Calu3 (cell line): Measurements from ENCODE around the gene PDHX. TPM values are rescaled to one million over a fixed set of nuclear protein-coding genes. Genes with fewer than 3 reads are reported as not detected.

Source experiments
- BruUV-seq: library from RNA; stranded (reverse); fragments of 400-500 nt; replicated peaks from 2 replicates; lab custom pipeline; 2021; lab: Mats Ljungman, UMichigan
- CTCF ChIA-PET: fragments of 300-600 bp; sonication (Branson Sonifier 250); formaldehyde crosslinking; loops from one replicate; lab custom pipeline; 2022; ENCODE audit warnings: antibody characterized with exemption; lab: Charles Lee
- DNase-seq: peaks from one replicate; pipeline ENCODE4 v3.0.0; 2022
- H3K27ac Mint-ChIP-seq: one replicate; pipeline ENCODE4 v1.8.0; 2022; ENCODE audit warnings: mixed read lengths; ENCODE audit not compliant: unreplicated experiment
- H3K27me3 Mint-ChIP-seq: one replicate; pipeline ENCODE4 v1.8.0; 2022; ENCODE audit warnings: mixed read lengths; ENCODE audit not compliant: unreplicated experiment
- H3K36me3 Mint-ChIP-seq: one replicate; pipeline ENCODE4 v1.8.0; 2022; ENCODE audit warnings: mild to moderate bottlenecking, moderate library complexity, mixed read lengths; ENCODE audit not compliant: insufficient read depth, unreplicated experiment
- H3K4me1 Mint-ChIP-seq: one replicate; pipeline ENCODE4 v1.8.0; 2022; ENCODE audit warnings: mild to moderate bottlenecking, low read depth, mixed read lengths; ENCODE audit not compliant: unreplicated experiment
- H3K4me3 Mint-ChIP-seq: one replicate; pipeline ENCODE4 v1.8.0; 2022; ENCODE audit warnings: mild to moderate bottlenecking, low read depth, moderate library complexity, mixed read lengths; ENCODE audit not compliant: unreplicated experiment
- H3K9me3 Mint-ChIP-seq: one replicate; pipeline ENCODE4 v1.8.0; 2022; ENCODE audit warnings: low read depth, mixed read lengths; ENCODE audit not compliant: unreplicated experiment
- intact Hi-C: fragments of 100-400 bp; cut with micrococcal nuclease; formaldehyde crosslinking; loops from one replicate; pipeline ENCODE4 v1.10.0; 2022; ENCODE audit not compliant: unreplicated experiment
- total RNA-seq: library from RNA; stranded (reverse); gene quantifications from 2 replicates; pipeline ENCODE4 v1.2.3, GENCODE V29; 2022
- TF ChIP-seq, protein P1 (sequence below): fragments of 200-600 bp; IDR thresholded peaks from one replicate; pipeline ENCODE4 v1.8.0; 2022; ENCODE audit warnings: antibody characterized with exemption; ENCODE audit not compliant: unreplicated experiment

Gene PDHX
- total RNA-seq, 1 experiment from 2014 or later: 47.6 TPM

DNA sequence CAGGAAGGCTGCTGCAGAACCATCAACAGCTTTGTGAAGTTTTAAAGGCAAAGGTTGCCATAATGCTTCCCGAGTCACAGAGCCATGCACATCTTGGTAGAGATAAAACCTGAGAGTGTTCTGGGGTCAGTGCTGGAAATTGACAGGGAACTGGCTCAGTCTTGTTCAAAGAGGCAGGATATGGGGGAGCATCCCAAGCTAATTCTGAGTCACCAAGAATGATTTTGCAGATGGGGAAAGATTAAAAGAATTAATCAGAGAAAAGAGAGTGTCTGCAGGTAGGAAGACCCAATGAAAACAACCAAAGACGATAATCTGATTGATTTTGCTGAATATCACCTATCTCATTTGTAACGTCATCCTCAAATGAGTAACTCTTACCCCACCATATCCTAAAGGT, 122.7 kb downstream of the PDHX start:
- CTCF ChIA-PET: no interaction called here
- Mint-ChIP-seq H3K36me3 (no peaks in the 10 kb centered on the region), H3K4me3 (no peak overlapping the region), H3K27ac (no peak overlapping the region), H3K9me3 (peaks cover 2% of the 10 kb centered on the region), H3K27me3 (no peaks in the 10 kb centered on the region), H3K4me1 (peaks cover 26% of the 10 kb centered on the region)
- DNase-seq: no peak
- intact Hi-C loops: no loop called here
- TF ChIP-seq, protein P1, sequence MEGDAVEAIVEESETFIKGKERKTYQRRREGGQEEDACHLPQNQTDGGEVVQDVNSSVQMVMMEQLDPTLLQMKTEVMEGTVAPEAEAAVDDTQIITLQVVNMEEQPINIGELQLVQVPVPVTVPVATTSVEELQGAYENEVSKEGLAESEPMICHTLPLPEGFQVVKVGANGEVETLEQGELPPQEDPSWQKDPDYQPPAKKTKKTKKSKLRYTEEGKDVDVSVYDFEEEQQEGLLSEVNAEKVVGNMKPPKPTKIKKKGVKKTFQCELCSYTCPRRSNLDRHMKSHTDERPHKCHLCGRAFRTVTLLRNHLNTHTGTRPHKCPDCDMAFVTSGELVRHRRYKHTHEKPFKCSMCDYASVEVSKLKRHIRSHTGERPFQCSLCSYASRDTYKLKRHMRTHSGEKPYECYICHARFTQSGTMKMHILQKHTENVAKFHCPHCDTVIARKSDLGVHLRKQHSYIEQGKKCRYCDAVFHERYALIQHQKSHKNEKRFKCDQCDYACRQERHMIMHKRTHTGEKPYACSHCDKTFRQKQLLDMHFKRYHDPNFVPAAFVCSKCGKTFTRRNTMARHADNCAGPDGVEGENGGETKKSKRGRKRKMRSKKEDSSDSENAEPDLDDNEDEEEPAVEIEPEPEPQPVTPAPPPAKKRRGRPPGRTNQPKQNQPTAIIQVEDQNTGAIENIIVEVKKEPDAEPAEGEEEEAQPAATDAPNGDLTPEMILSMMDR: no peak
- BruUV-seq: no TSS peak

DNA sequence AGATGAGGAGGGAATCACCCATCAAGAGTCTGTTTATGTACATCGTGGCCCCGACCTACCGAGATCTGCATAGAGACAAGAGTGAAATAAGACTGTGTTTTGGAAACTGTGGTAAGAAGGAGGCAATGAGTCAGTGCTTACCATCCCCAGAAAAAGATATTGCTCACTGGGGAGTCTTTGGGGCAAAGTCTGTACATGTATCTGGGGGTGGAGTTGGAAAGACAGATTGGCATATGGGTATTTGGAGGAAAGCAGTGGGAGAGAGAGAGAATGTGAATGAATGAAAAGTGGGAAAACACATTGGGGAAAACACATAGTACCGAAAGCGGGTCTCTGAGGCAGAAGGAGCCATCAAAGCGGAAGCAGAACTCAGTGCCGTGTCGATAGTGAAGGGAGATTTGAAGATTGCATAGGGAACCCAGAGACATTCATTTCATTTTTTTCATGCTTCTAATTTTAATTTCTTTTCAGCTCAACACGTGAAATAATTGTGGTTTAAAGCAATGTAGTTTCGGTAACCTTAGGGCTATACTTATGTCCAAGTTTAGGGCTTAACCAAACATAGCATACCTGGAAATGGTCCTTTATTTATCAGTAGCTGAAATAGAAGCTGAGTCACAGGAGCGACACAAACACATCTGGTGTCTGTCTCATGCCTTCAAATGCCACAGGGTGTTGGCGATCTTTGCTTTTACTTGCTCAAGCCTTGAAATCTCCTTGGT, 124.0 kb downstream of the PDHX start:
- Mint-ChIP-seq H3K27ac (no peak overlapping the region), H3K4me3 (no peak overlapping the region), H3K4me1 (peaks cover 16% of the 10 kb centered on the region), H3K9me3 (no peaks in the 10 kb centered on the region), H3K36me3 (no peaks in the 10 kb centered on the region), H3K27me3 (no peaks in the 10 kb centered on the region)
- intact Hi-C loops: no loop called here
- CTCF ChIA-PET: interaction anchor here (1.1 kb wide), 2 partner anchors 11 to 31 kb away, joined by 3 read pairs; no protein-coding TSS in a partner anchor
- BruUV-seq: no TSS peak
- TF ChIP-seq, protein P1: no peak
- no peak for DNase-seq

DNA sequence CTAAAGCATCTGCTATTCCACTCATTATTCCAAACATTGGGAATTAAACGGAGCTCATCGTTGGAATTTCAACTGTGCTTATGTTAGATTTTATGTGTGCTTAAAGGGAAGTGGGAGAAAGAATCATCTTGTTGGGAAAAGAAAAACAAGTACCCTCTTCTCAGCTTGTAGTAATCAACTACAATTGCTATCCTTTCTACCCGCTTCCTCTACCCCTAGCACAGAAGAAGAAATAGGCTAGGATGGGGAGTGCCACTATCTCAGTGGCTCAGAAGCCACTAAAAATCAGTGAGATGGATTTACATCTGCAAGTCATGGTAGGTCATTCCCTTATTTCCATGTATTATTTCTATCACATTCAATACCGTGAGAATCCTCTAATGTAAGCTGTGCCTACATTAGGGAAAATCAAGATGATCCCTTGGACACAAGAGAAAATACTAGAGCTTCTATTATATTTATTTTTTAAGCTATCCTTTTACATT, 124.7 kb downstream of the PDHX start:
- no peaks in the 10 kb centered on the region for H3K9me3 Mint-ChIP-seq
- no peak overlapping the region for H3K4me3 Mint-ChIP-seq
- H3K36me3 Mint-ChIP-seq: no peaks in the 10 kb centered on the region
- no peak for DNase-seq
- H3K27me3 Mint-ChIP-seq: no peaks in the 10 kb centered on the region
- H3K27ac Mint-ChIP-seq: no peak overlapping the region
- BruUV-seq: no TSS peak
- TF ChIP-seq, protein P1: no peak
- CTCF ChIA-PET: interaction anchor here (0.6 to 1.1 kb wide), 4 partner anchors 11 to 1060 kb away, joined by 3 read pairs; no protein-coding TSS in a partner anchor
- peaks cover 9% of the 10 kb centered on the region for H3K4me1 Mint-ChIP-seq
- intact Hi-C loops: no loop called here

DNA sequence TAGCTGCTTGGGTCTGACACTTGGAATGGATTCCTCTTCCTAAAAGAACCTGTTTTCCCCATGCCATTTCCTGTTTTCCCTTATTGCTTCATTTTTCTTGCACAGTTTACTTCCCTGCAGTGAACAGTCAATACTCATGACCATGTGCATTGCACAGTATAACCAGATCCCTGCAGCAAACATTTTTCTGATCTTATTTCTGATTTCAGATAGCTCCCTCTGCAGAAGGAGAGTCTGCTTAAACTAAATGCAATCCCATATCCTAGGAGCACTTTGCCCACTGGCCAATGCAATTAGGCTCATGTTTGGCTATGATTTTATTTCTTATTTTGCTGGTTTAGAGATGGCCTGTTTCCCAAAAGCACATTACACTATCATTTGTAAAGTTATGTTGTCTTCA, 125.8 kb downstream of the PDHX start:
- no peaks in the 10 kb centered on the region for H3K9me3 Mint-ChIP-seq
- no peak for DNase-seq
- H3K4me1 Mint-ChIP-seq: peaks cover 9% of the 10 kb centered on the region
- H3K27me3 Mint-ChIP-seq: no peaks in the 10 kb centered on the region
- H3K36me3 Mint-ChIP-seq: no peaks in the 10 kb centered on the region
- H3K4me3 Mint-ChIP-seq: no peak overlapping the region
- CTCF ChIA-PET: interaction anchor here (0.9 kb wide), 1 partner anchor 12 kb away, joined by 3 read pairs; no protein-coding TSS in a partner anchor
- no TSS peak for BruUV-seq
- intact Hi-C loops: no loop called here
- TF ChIP-seq, protein P1: no peak
- H3K27ac Mint-ChIP-seq: no peak overlapping the region
